ENCODE measurements around the gene LSM12.

Gene LSM12

GRCh38 chr17:44071198-44071520 lies 4.7 kb upstream of the LSM12 start:
- TF ChIP-seq EZH2 (IDR thresholded peaks at IDR 0.05; ENCODE audit: borderline replicate concordance, low read length) (no peak), CTCF (IDR thresholded peaks at IDR 0.05; ENCODE audit: low read length) (no peak)
- Histone ChIP-seq H3K79me2 (ENCODE audit: insufficient read depth, low read length) (peaks cover 4% of the 10 kb centered on the region), H3K9ac (ENCODE audit: low read length) (peak overlapping the region; percentile 89), H3K27me3 (ENCODE audit: insufficient read depth, low read length) (no peaks in the 10 kb centered on the region), H3K36me3 (ENCODE audit: insufficient read depth, low read length) (peaks cover 19% of the 10 kb centered on the region), H3K9me2 (ENCODE audit: low read depth, low read length) (no peaks in the 10 kb centered on the region), H3K4me3 (ENCODE audit: low read depth, low read length, poor library complexity, severe bottlenecking) (peak overlapping the region; percentile 86), H3K4me1 (ENCODE audit: insufficient read depth, low read length, severe bottlenecking) (peaks cover 32% of the 10 kb centered on the region), H3K27ac (ENCODE audit: low read depth, low read length, poor library complexity, severe bottlenecking) (peak overlapping the region; percentile 78), H2AFZ (ENCODE audit: low read length) (0 out of 2 replicates have a peak overlapping the region, but pooled peaks have one; percentile 15), H3F3A (ENCODE audit: insufficient read depth, low read length) (no peaks in the 10 kb centered on the region; the same call in 1 of the 2 replicates), H3K9me3 (ENCODE audit: low read length) (no peaks in the 10 kb centered on the region), H3K4me2 (ENCODE audit: low read length) (peak overlapping the region; percentile 90), H4K20me1 (ENCODE audit: insufficient read depth, low read length) (no peaks in the 10 kb centered on the region)

GRCh38 chr17:44070455-44071197 lies 4.2 kb upstream of the LSM12 start, which contains the start of gene G6PC3:
TSS of gene G6PC3 (plus strand) at chr17:44070735. CDS start at chr17:44070966, 231 bp downstream.
- Histone ChIP-seq H3F3A (ENCODE audit: insufficient read depth, low read length) (no peaks in the 10 kb centered on the region; the same call in 1 of the 2 replicates), H3K36me3 (ENCODE audit: insufficient read depth, low read length) (peaks cover 15% of the 10 kb centered on the region; the same call in 1 of the 2 replicates), H3K4me1 (ENCODE audit: insufficient read depth, low read length, severe bottlenecking) (peaks cover 33% of the 10 kb centered on the region), H3K4me3 (ENCODE audit: low read depth, low read length, poor library complexity, severe bottlenecking) (peak within 1 kb of the TSS; percentile 86), H3K27me3 (ENCODE audit: insufficient read depth, low read length) (no peaks in the 10 kb centered on the region), H4K20me1 (ENCODE audit: insufficient read depth, low read length) (no peaks in the 10 kb centered on the region), H3K9me3 (ENCODE audit: low read length) (no peaks in the 10 kb centered on the region), H3K9ac (ENCODE audit: low read length) (peak within 1 kb of the TSS; percentile 89), H2AFZ (ENCODE audit: low read length) (0 out of 2 replicates have a peak within 1 kb of the TSS, but pooled peaks have one; percentile 15), H3K79me2 (ENCODE audit: insufficient read depth, low read length) (peaks cover 9% of the 10 kb centered on the region), H3K27ac (ENCODE audit: low read depth, low read length, poor library complexity, severe bottlenecking) (peak within 1 kb of the TSS; percentile 78), H3K9me2 (ENCODE audit: low read depth, low read length) (no peaks in the 10 kb centered on the region), H3K4me2 (ENCODE audit: low read length) (peak within 1 kb of the TSS; percentile 90)
- TF ChIP-seq EZH2 (IDR thresholded peaks at IDR 0.05; ENCODE audit: borderline replicate concordance, low read length) (no peak), CTCF (IDR thresholded peaks at IDR 0.05; ENCODE audit: low read length) (no peak)

GRCh38 chr17:44069974-44070454 lies 3.5 kb upstream of the LSM12 start:
- Histone ChIP-seq H2AFZ (ENCODE audit: low read length) (no peak overlapping the region), H3K27me3 (ENCODE audit: insufficient read depth, low read length) (no peaks in the 10 kb centered on the region), H3K27ac (ENCODE audit: low read depth, low read length, poor library complexity, severe bottlenecking) (peak overlapping the region; percentile 78), H3K9me3 (ENCODE audit: low read length) (no peaks in the 10 kb centered on the region), H3K36me3 (ENCODE audit: insufficient read depth, low read length) (peaks cover 9% of the 10 kb centered on the region; the same call in 1 of the 2 replicates), H3K4me2 (ENCODE audit: low read length) (peak overlapping the region; percentile 90), H3F3A (ENCODE audit: insufficient read depth, low read length) (no peaks in the 10 kb centered on the region; the same call in 1 of the 2 replicates), H3K9me2 (ENCODE audit: low read depth, low read length) (no peaks in the 10 kb centered on the region), H3K9ac (ENCODE audit: low read length) (peak overlapping the region; percentile 89), H3K79me2 (ENCODE audit: insufficient read depth, low read length) (peaks cover 15% of the 10 kb centered on the region), H3K4me1 (ENCODE audit: insufficient read depth, low read length, severe bottlenecking) (peaks cover 39% of the 10 kb centered on the region), H4K20me1 (ENCODE audit: insufficient read depth, low read length) (no peaks in the 10 kb centered on the region), H3K4me3 (ENCODE audit: low read depth, low read length, poor library complexity, severe bottlenecking) (peak overlapping the region; percentile 86)
- TF ChIP-seq CTCF (IDR thresholded peaks at IDR 0.05; ENCODE audit: low read length) (no peak), EZH2 (IDR thresholded peaks at IDR 0.05; ENCODE audit: borderline replicate concordance, low read length) (no peak)

Data from OCI-LY1 (cell line).